Fibroblast of skin of left quadriceps (primary cell): ENCODE results near the gene ARHGAP26.
"Not testable (repeated sequence)": the region's sequence is repeated elsewhere in the genome, so short reads cannot be mapped to it uniquely, and the experiment has no call there.

ENCODE experiments used
- DNase-seq, 2 experiments: peaks; one replicate each; pipeline ENCODE4 v3.0.0-alpha.2; 2013; ENCODE audit warnings: low read depth in 2 of 2

The ARHGAP26 gene

GRCh38 chr5:143083006-143083405, 312.8 kb downstream of the ARHGAP26 start:
- no peak for DNase-seq

- no peak for DNase-seq
Measured at GRCh38 chr5:143084407-143084806, 314.2 kb downstream of the ARHGAP26 start.

GRCh38 chr5:143085319-143085917, 315.2 kb downstream of the ARHGAP26 start:
- no peak for DNase-seq

GRCh38 chr5:143086546-143086907, 316.4 kb downstream of the ARHGAP26 start:
- DNase-seq = no peak

GRCh38 chr5:143086908-143087637, 316.9 kb downstream of the ARHGAP26 start:
- no peak for DNase-seq

- DNase-seq = not testable (repeated sequence)
Measured at GRCh38 chr5:143088702-143089101, 318.5 kb downstream of the ARHGAP26 start.

GRCh38 chr5:143090044-143090443, 319.9 kb downstream of the ARHGAP26 start:
- not testable (repeated sequence) for DNase-seq

- not testable (repeated sequence) for DNase-seq
Measured at GRCh38 chr5:143092711-143093451, 322.7 kb downstream of the ARHGAP26 start.

- no peak for DNase-seq
Measured at GRCh38 chr5:143093452-143094086, 323.4 kb downstream of the ARHGAP26 start.

- peak in 1 of 2 experiments; percentile 39 for DNase-seq
Measured at GRCh38 chr5:143094087-143094521, 323.9 kb downstream of the ARHGAP26 start.

- DNase-seq = not testable (repeated sequence)
Measured at GRCh38 chr5:143094608-143095007, 324.4 kb downstream of the ARHGAP26 start.

GRCh38 chr5:143101121-143101520, 330.9 kb downstream of the ARHGAP26 start:
- no peak for DNase-seq

- DNase-seq = no peak
Measured at GRCh38 chr5:143101725-143102386, 331.7 kb downstream of the ARHGAP26 start.

- DNase-seq = no peak
Measured at GRCh38 chr5:143102411-143102810, 332.2 kb downstream of the ARHGAP26 start.

- no peak for DNase-seq
Measured at GRCh38 chr5:143105216-143105905, 335.2 kb downstream of the ARHGAP26 start.

- DNase-seq = peak; percentile 41 to 54
Measured at GRCh38 chr5:143106174-143106573, 336.0 kb downstream of the ARHGAP26 start.

- no peak for DNase-seq
Measured at GRCh38 chr5:143108498-143109128, 338.4 kb downstream of the ARHGAP26 start.

- DNase-seq = no peak
Measured at GRCh38 chr5:143110591-143110990, 340.4 kb downstream of the ARHGAP26 start.

- DNase-seq = no peak
Measured at GRCh38 chr5:143111799-143112198, 341.6 kb downstream of the ARHGAP26 start.

GRCh38 chr5:143113461-143113860, 343.3 kb downstream of the ARHGAP26 start:
- DNase-seq = no peak

- DNase-seq = no peak
Measured at GRCh38 chr5:143114481-143114880, 344.3 kb downstream of the ARHGAP26 start.
